ENCODE data around the gene INMT.
A peak's percentile ranks its signal among the peaks of the same experiment; 100 is the strongest.

Gene INMT

DNA sequence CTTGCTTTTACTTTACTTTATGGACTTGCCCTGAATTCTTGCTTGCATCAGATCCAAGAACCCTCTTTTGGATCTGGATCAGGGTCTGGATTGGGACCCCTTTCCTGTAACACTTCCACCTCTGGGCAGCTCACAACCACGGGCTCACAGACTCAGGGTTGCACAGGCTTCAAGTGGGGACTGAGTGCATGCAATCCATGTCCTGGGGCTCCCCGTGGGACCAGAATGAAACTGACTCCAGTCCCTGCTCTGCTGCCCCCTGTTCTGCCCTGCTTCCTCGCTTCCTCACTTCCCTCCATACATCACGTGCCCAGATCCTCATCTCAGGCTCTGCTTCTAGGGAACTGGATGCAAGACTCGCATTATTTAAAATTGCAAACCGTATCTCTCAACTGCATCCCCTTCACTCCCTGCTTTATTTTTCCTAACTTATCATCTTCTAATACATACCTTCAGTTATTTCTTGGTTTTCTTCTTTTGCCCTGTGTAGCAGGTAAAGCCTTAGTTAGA, 23.3 kb upstream of the INMT start:
- DNase-seq (ENCODE audit: low read depth) = no peak

DNA sequence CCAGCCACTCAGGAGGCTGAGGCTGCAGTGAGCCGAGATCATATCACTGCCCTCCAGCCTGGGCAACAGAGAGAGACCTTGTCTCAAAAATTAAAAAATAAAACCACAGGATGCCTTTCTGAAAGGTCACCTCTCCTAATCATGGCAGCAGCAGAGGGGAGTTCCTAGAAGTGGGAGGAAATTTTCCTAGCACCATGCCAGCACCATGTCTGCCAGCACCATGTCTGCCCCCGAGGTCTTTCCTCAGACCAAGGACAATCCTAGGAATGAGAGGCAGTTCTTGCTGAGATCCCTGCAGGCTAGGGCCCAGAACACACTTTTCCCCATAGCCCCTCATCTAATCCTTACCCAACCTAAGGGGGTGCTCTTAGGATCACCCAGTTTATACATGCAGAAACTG, 22.3 kb upstream of the INMT start:
- no peak for DNase-seq (ENCODE audit: low read depth)

DNA sequence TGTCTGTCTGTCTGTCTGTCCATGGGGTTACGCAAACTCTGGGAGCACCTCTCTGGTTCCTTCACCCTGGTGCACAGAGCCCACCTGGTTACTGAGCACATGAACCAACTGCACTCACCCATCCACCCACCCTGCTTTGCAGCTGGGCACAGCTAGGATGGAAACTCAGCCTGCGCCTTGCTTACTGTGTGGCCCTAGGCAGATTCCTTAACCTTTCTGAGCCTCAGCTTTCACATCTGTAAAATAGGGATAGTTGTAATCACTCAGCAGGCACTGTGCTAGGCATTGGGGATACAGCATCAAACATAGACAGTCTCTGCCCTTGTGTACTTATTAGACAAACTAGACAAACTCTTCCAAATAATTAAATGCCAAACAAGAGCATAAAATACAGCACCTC, 21.8 kb upstream of the INMT start:
- DNase-seq (ENCODE audit: low read depth) = no peak

DNA sequence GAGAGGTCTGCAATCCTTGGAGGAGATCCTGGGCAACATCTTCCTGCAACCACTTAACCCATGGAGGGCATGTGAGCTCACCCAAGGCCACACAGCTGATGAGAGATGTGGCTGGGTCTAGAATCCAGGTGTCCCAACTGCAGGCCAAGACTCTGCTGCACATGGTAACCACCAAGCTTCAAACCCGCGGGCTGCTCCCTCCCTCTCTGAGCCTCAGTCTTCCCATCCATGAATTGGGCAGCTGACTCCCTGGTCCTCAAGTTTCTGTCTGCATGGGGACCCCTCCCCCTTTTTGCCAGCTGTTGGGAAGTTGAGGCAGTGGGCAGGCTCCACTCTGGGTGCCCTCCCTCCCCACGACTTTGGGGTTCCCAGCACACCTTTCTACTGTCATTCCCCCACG, 20.9 kb upstream of the INMT start:
- no peak for DNase-seq (ENCODE audit: low read depth)

DNA sequence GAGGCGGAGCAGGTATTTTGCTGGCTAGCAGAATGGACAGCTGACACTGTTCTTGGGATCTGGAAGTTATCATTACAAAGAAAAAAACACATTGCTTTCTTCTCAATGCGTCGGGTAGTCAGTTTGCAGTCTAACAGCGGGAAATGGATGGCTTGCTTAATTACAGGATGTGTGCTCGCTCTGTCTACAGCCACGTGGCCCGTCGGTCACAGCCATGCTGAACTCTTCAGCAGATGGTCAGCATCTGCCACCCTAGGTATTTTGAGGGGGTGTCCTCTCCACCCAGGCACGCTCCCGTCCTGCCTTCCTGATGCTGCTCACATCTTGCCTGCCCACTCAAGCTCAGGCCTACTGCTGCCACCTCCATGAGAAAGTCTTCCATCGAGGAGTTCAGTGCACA, 20.4 kb upstream of the INMT start:
- no peak for DNase-seq (ENCODE audit: low read depth)

DNA sequence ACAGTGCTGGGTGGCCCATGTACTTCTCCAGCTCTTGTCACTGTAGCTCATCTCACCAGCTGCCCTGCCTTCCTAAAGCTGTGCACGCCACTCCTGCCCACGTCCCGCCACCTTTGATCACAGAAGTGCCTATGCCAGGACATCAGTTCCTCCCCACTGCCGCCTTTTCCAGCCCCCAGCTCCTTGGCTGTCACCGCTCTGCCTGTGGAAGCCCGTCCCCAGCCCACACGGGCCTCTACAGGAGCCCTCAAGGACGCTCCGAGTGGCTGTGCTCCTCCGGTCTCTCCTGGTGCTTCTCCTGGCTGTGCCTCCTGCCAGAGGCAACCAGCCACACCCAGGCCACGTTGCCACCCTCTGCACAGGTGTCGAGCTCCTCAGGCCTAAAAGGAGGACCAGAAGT, 19.3 kb upstream of the INMT start:
- no peak for DNase-seq (ENCODE audit: low read depth)

DNA sequence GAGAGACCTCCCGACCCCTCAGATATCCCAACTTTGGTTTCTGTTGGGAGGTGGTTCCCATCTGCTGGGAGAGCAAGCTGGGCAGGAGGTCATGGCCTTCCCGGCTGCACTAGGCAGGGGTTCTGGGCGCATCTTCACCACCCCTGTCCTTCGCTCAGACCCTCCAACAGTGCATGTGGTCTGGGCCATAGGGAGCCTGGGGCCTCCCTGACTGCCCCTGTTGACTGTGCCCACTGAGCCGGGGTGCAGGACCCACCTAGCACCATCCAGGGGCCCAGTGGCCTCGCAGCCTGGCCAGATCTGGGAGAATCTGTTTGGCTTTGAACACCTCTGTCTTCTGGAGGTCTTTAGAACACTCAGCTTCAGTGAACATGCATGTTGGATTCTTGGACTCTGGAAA, 18.7 kb upstream of the INMT start:
- no peak for DNase-seq (ENCODE audit: low read depth)

DNA sequence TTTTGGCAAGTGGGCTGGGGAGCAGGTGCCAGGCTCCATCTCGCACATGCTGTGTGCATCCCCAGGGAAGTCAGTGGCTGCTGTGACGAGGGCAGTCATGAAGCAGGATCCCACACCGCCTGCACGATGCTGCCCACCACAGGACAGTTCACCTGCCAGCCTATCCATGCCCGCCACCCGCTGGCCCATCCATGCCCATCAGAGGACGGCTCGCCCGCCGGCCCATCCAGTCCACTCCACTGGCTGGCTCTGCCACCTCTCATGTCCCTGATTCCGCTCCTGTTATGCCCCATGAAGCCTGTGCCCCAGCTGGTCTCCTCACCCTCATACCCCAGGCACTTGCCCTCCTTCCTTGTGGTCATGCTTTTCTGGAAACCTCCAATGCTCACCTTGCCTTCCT, 18.2 kb upstream of the INMT start:
- DNase-seq (ENCODE audit: low read depth) = no peak

DNA sequence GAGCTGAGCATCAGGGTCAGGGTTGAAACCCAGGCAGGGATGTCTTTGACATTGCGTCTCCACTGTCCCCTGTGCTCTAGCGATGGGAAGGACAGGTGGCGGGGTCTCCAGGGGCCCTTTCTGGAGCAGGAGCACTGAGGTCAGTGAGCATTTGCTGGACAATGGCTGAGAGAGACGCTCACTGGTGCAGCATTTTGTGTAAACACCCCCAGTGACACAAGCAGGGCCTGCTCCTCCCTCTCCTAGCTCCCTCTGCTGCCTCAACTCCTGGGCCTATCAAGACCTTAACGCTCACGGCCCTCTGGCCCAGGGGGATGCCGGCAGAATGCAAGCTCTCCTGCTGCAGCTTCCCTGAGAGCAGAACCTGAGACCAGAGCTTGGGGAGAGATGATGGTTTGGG, 17.4 kb upstream of the INMT start:
- no peak for DNase-seq (ENCODE audit: low read depth)

DNA sequence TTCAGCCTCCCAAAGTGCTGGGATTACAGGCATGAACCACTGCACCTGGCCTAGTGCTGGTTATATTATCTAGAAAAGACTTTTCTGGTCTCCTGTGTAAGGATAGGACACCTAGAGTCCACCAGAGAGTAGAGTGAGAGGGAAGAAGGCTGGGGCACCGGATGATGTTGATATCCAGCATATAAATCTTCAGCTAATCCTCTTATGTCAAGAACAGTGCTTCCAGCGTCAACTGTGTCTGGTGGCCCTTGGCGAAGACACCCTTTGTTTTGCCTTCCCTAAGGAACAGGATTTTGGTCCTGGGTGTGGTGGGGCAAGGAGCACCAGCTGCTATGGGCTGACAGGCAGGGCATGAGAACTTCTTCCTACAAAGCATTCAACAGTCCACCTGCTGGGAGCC, 16.3 kb upstream of the INMT start:
- DNase-seq (ENCODE audit: low read depth) = no peak

DNA sequence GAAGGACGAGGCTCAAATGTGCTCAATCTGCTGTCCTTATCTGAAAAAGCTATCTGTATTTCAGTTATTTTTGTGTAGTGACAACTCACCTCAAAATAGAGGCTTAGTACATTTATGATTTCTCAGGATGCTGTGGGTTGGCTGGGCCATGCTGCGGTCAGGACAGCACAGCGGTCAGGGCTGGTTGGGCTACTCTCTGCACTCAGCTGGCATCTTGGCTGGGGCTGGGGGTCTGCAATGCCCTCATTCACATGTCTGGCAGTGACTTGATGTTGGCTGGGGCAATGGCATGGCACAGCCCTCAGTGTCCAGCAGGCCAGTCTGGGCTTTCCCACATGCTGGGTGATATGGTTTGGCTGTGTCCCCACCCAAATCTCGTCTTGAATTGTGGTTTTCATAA, 15.6 kb upstream of the INMT start:
- no peak for DNase-seq (ENCODE audit: low read depth)

DNA sequence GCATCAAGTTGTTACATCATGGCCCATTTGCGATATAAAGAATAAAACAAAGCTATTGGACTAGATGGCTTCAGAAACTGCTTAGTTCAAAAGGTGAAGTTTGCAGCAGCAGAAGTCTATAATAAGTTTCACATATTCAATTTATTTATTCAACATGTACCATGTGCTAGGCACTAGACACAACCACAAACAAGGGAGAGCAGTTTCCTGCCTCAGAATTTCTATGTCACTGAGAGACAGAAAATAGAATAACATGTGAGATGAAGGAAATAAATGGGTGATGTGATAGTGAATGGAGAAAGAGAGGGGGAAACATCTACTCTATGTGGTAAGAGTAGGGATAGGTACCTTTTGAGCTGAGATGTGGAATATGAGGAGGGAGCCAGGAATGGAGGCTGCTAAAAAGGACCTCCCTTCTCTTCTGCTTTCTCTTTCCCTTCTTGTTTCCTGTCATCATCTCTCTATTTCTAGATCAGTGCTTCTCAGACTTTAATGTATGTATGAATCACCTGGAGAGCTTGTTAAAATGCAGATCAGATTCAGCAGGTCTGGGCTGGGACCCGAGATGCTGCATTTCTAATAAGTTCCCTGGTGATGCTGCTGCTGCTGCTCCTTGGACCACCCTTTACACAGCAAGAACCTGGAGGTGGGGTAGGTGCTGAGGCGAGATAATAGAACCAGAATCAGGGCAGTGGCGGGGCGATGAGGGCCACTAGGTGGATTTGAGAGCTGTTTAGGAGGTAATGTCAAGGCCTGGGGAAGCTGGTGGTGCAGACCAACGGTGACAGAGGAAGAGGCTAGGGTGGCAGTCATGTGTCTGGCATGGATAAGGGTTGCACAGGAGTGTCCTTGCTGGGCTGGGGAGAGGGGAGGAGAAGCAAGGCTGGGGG, 13.7 kb upstream of the INMT start:
- DNase-seq (ENCODE audit: low read depth) = no peak

DNA sequence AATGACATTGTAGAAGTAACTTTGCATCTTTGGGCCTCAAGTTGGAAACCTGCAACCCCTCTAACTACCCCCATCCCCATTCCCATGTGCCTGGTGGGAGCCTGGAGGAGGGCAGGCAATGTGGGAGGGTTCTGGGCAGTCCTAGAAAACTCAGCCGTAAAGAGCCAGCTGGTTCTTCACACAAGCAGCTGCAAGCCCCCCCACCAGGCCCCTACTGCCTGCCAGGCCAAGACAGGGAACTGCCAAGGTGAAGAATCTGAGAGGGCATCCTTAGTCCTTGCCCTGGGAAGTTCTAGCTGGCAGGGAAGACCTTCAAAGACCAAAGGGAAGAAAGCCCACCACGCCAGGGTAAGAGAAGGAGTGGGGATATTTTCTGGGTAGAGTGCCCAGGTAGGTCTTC, 12.2 kb upstream of the INMT start:
- no peak for DNase-seq (ENCODE audit: low read depth)

DNA sequence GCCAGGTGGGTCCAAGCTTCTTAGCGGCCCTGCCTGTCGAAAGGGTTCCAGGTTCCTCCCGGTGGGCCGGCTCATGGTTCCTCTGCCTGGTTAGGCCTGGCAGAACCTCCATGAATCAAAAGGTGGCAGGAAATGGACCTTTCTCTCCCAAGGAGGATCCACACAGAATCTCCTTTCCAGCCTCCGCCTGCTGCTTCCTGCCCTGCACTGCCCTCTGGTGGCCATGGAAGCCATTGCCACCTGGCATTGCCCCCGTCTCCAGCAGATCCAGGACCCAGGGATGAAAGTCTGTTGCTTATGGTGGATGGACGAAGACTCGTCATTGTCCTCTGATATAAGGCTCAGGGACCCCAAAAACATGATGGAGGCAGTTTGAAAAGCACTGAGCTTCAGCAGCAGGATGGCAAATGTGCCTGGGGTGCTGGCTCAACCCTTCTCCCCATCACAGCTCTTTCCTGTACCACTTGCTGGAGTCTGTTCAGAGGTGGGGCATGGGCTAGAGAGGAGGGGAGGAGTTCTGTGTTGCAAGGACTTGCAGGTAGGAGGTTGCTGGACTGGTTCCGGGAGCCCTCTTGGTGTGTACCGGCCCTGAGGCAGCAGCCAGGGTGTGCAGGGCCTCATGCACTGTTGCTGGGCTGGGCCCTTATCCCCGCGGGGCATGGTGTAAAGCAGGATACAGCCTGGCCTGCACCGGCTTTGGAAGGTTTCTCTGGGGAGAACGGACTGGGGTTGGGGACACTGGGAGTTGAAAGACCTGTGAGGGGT, 11.3 kb upstream of the INMT start:
- peak; percentile 27 for DNase-seq (ENCODE audit: low read depth)

DNA sequence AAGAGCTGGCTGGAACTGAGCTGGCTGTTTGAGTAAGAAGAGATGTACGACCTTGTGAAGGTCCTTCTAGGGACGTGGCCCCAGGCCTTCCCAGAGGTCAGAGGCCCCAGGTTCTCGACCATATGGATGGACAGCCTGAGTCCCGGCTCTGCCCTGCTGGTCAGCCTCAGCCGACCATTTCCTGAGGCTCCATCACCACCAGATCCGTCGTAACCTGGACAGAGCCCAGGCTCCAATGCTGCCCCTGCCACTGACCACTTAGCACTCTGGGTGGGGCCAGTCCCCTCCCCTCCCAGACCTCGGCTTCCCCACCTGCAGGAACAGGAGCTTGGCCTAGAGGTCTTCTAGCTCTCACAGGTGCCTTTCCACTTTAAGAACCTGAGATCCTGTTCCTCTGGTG, 10.6 kb upstream of the INMT start:
- DNase-seq (ENCODE audit: low read depth) = no peak

DNA sequence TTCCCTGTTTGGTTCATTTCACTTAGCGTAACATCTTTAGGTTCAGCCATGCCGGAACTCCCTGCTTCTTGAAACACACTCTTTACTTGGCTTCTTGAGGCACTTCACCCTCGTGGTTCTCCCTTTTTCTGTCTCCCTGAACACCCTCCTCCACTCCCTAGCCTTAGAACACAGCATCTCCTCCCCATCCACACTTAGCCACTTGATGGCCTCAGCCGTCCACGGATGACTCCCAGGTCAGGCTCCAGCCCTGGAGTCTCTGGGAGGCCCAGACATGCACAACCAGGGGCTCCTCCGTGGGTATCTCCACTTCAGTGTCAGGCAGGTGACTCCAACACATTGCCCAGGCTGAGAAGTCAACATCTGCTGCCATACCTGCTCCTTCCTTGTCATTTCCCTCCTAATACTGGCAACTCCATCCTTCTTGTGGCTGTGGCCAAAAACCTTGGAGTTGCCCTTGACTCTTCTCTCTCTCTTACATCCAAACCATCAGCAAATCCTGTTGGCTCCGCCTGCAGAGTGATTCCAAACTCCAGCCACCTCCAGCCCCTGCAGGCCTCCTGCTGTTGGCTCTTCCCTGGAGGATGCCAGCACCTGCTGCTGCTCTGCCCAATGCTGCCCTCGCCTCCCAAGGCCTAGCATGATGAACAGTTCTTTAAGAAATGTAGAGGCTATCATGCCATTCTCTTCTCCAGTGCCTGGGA, 8.4 kb upstream of the INMT start:
- peak; percentile 22 for DNase-seq (ENCODE audit: low read depth)

DNA sequence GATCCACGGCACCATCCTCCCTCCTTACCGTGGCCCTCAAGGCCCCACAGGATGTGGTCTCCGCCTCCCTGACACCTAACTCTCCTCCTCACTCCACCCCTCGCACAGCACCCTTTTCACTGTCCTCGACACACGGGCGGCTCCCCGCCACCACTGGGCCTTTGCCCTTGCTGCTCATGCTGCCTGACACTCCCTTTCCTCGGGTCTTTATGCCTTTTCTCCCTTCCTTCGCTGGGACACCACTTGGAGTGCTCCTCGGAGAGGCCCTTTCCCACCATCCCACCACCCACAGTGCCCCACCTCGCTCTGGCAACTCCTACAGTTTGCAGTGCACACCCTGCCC, 7.9 kb upstream of the INMT start:
- no peak for DNase-seq (ENCODE audit: low read depth)

DNA sequence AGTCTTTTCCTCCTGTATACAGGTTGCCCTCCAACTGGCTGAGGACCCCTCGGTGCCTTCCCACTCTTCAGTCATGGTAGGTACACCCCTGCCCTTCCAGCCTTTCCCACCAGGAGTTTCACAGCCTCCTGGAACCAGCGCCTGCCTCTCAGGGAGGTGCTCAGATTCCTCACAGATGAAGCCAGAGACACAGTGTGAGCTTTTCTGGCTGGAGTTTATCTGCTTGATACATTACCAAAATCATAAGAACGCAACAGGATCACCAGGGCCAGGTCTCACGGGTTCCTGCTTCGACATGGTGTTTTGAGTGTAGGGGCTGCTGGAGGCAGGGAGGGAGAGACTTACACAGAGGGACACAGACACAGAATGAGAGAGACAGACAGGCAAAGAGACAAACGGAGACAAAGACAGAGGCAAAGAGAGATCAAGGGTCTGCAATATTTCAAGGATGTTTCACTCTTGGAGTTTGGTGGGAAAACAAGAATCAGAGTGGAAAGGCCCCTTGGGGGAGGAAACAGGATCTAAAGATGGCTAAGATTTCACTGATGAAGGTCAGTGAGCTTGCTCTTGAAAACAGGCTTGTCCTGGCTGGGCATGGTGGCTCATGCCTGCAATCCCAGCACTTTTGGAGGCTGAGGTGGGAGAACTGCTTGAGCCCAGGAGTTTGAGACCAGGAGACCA, 6.5 kb upstream of the INMT start:
- DNase-seq (ENCODE audit: low read depth) = no peak

DNA sequence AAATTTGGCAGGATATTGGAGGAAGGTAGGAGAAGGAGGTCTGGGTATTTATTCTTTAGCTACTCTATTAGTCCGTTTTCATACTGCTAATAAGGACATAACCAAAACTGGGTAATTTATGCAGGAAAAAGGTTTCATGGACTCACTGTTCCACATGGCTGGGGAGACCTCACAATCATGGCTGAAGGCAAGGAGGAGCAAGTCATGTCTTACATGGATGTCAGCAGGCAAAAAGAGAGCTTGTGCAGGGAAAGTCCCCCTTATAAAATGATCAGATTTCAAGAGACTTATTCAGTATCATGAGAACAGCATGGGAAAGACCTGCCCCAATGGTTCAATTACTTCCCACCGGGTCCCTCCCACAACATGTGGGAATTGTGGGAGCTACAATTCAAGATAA, 1.9 kb upstream of the INMT start:
- DNase-seq (ENCODE audit: low read depth) = no peak

DNA sequence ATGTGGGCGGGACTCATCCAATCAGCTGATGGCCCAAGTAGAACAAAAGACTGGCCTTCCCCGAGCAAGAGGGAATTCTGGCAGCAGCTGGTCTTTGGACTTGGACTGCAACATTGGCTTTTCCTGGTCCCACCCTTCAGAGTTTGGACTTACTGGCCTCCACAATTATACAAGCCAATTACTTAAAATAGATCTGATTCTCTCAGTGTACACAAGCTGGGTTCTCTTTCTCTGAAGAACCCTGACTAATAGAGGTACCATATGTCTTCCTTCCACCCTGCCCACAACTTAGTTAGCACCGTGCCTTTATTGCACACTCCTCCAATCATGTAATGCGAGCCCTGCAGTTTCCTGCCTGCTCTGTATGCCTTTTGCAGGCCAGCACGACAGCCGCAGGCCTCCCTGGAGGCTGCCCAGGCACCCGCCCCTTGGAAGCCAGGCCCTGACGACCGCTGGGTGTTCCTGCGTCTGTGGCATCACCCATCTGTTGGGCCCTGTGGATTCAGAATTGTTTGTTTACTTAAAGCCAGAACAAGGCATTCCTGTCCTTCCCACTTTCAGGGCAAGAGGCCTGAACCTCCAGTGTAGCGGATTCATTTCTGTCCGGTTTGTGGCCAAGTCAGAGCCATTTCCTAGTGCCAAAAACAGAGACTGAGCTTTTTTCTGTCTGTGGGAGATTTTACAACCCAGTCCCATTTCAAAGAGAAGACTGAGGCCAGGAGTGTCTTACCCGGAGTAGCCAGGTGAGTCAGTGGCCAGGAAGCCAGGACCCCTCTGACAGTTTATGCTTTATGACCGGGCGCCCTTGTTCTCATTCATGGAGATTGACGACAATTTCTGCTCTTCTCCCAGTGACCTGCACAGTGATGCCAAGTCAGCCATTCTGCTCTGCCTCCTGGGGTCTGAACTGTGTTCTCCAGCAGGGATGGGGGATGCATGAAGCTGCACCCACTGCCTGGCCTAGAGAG, 968 bp upstream of the INMT start:
- peak; percentile 80 for DNase-seq (ENCODE audit: low read depth)

DNA sequence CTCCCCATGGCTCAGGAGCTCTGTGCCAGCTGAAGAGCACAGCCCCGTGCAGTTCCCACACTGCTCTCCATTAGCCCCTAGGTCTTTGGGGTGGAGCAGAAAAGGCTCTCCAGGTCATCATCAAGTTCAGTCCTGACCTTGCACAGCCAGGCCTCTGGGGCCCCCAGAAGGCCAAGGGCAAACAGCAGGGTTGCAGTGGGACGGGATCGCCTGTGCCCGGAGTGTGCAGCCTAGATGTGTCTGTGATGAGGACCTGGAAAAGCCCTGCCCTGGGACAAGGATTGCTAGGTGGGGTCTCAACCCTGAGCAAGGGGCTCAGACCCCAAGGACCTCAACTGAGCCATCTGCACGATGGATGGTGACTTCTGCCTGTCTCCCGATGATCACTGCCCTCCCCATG, 549 bp downstream of the INMT start:
- no peak for DNase-seq (ENCODE audit: low read depth)

Data from stromal cell of bone marrow (primary cell).